ENCODE data around the gene KCNAB1.

The KCNAB1 gene

DNA sequence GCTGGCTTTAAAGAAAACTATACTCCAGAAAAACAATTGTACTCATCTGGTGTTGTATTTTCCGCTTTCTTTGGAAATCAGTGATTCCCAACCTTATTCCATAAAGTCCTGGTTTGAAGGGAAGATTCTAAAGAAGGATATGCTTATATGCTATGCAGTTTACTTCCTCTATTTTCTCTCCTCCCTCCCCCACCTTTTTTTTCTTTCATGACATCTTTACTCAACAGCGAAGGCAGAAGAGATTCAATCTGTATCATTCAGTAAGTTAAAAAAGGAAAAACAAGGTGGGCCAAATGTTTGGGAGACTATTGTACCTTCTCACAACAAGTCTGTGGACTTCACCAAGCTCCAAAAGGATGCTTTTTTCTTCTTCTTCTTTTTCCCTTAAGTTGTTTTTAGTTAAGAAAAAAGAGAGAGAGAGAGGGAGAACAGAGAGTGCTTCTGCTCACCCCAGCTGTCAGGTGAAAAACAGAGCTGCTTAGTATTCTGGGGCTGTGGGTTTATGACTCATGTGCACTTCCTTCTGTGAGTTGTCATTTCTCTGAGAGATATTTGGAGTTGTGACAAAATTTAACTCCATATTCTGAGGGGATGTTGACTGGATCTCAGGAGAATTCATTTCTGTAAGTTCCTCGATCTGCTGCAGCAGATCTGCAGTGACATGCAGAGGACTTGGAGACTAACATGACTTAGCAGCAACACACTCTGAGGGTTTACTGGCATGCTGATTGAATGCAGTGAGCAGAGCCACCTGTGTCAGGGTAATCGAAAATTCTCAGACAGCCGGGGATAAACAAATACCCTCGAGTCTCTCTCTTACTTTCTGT is 363.8 kb downstream of the KCNAB1 start:
- Histone ChIP-seq H3K36me3 (no peaks in the 10 kb centered on the region), H3K27me3 (no peaks in the 10 kb centered on the region), H3K4me3 (ENCODE audit: low read depth in 1 of 2, low read length in 1 of 2) (no peak overlapping the region), H3K9me3 (no peaks in the 10 kb centered on the region), H3K4me1 (ENCODE audit: control insufficient read depth in 1 of 2, insufficient read depth in 1 of 2, low read depth in 1 of 2, low read length in 1 of 2) (no peaks in the 10 kb centered on the region), H3K27ac (no peak overlapping the region)
- TF ChIP-seq, protein P1, sequence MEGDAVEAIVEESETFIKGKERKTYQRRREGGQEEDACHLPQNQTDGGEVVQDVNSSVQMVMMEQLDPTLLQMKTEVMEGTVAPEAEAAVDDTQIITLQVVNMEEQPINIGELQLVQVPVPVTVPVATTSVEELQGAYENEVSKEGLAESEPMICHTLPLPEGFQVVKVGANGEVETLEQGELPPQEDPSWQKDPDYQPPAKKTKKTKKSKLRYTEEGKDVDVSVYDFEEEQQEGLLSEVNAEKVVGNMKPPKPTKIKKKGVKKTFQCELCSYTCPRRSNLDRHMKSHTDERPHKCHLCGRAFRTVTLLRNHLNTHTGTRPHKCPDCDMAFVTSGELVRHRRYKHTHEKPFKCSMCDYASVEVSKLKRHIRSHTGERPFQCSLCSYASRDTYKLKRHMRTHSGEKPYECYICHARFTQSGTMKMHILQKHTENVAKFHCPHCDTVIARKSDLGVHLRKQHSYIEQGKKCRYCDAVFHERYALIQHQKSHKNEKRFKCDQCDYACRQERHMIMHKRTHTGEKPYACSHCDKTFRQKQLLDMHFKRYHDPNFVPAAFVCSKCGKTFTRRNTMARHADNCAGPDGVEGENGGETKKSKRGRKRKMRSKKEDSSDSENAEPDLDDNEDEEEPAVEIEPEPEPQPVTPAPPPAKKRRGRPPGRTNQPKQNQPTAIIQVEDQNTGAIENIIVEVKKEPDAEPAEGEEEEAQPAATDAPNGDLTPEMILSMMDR (IDR thresholded peaks at IDR 0.05) = no peak

DNA sequence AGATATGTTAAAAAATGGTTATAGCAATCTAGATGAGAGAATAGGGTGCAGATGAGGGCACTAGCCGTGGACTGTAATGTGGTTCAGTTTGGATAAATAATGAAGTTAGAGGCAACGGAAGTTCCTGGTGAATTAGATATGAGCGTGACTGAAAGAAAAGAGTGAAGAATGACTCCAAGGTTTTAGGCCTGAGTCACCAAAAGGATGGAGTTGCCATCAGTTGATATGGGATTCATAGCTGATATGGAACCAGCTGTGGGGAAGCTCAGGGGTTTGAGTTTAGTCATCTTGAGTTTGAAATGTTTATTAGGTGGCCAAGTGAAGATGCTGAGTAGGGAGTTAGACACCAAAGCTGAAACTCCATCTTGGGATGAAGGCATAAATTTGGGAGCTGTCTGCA is 368.4 kb downstream of the KCNAB1 start:
- Histone ChIP-seq H3K27ac (no peak overlapping the region), H3K4me1 (ENCODE audit: control insufficient read depth in 1 of 2, insufficient read depth in 1 of 2, low read depth in 1 of 2, low read length in 1 of 2) (no peaks in the 10 kb centered on the region), H3K36me3 (no peaks in the 10 kb centered on the region), H3K9me3 (no peaks in the 10 kb centered on the region), H3K27me3 (no peaks in the 10 kb centered on the region), H3K4me3 (ENCODE audit: low read depth in 1 of 2, low read length in 1 of 2) (no peak overlapping the region)
- TF ChIP-seq, protein P1 (IDR thresholded peaks at IDR 0.05) = no peak

DNA sequence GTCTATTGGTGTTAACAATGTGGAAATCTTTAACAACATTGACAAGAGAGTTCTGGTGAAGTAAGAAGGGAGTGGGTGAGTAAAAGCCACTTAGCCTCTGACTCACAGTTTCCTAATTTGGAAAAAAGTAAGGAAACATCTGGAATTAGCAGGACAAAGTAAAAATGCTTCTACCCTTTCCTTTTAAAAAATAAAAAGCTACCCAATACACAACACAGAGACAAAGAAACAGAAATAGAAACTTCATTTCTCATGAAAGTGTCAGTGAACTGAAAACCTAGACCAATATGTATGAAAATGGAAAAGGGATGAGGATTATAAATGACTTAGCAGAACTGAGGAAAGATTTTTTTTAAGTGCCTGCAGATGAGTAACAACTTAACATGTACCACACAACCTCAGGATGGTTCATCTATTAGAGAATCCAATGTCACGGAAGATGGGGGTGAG is 369.1 kb downstream of the KCNAB1 start:
- TF ChIP-seq, protein P1 (IDR thresholded peaks at IDR 0.05) = no peak
- no peaks in the 10 kb centered on the region for H3K4me1 ChIP-seq (ENCODE audit: control insufficient read depth in 1 of 2, insufficient read depth in 1 of 2, low read depth in 1 of 2, low read length in 1 of 2)
- no peaks in the 10 kb centered on the region for H3K27me3 ChIP-seq
- no peak overlapping the region for H3K27ac ChIP-seq
- no peaks in the 10 kb centered on the region for H3K36me3 ChIP-seq
- no peaks in the 10 kb centered on the region for H3K9me3 ChIP-seq
- no peak overlapping the region for H3K4me3 ChIP-seq (ENCODE audit: low read depth in 1 of 2, low read length in 1 of 2)

DNA sequence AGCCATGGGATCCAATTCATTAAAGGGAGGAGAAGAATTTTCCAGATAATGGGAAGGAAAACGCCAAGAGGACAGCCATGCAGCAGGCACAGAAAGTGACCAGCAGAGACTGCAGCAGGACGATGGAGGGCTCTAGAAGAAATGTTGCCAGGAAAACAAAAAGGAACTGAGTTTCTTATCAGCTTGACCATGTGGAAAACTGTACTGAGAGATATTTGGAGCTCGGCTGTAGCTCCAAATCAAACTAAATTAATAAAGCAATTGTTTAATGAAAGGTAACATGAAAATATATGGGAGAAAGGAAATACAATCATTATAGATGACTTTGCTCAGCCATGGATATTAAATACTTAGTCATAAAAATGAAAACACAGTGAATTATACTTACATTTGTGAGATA is 370.8 kb downstream of the KCNAB1 start:
- no peak overlapping the region for H3K4me3 ChIP-seq (ENCODE audit: low read depth in 1 of 2, low read length in 1 of 2)
- TF ChIP-seq, protein P1 (IDR thresholded peaks at IDR 0.05) = no peak
- H3K9me3 ChIP-seq = no peaks in the 10 kb centered on the region

DNA sequence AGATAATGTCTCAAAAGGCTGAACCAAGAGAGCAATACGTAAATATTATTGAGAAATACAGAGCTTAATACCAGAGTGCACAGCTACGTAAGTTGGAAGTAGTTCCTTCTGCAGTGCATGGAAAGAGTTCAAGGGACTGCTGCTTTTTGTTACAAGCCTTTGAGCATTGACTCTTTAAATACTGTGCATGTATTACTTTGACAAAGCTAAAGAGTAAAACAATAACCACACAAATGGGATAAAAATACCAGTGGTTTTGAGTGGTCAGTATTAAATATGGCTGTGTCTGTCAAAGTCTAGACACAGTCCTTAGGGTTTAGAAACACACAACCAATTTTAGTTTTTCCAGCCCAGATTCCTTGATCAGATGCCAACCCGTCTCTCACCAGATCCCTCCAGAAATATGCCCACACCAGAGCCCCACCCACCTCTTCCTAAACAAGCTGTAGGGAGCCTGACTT is 372.5 kb downstream of the KCNAB1 start:
- no peaks in the 10 kb centered on the region for H3K36me3 ChIP-seq
- H3K27ac ChIP-seq = no peak overlapping the region
- no peaks in the 10 kb centered on the region for H3K9me3 ChIP-seq
- no peaks in the 10 kb centered on the region for H3K27me3 ChIP-seq
- no peaks in the 10 kb centered on the region for H3K4me1 ChIP-seq (ENCODE audit: control insufficient read depth in 1 of 2, insufficient read depth in 1 of 2, low read depth in 1 of 2, low read length in 1 of 2)
- TF ChIP-seq, protein P1 (IDR thresholded peaks at IDR 0.05) = no peak
- no peak overlapping the region for H3K4me3 ChIP-seq (ENCODE audit: low read depth in 1 of 2, low read length in 1 of 2)

More for the DNA sequence above, 370.8 kb downstream of the KCNAB1 start:
- no peak overlapping the region for H3K27ac ChIP-seq
- no peaks in the 10 kb centered on the region for H3K36me3 ChIP-seq
- no peaks in the 10 kb centered on the region for H3K4me1 ChIP-seq (ENCODE audit: control insufficient read depth in 1 of 2, insufficient read depth in 1 of 2, low read depth in 1 of 2, low read length in 1 of 2)
- H3K27me3 ChIP-seq = no peaks in the 10 kb centered on the region

All from neutrophil (primary cell).